Stimulated activated CD8-positive, alpha-beta memory T cell treated with anti-CD3 and anti-CD28 coated beads, Interleukin-7, amount 100 ng/mL, for 4 hours (primary cell): ENCODE data around the gene CA12.

Source experiments
- DNase-seq, 2 donors: peaks; one replicate each; pipeline ENCODE4 v3.0.0-alpha.2; 2020; ENCODE audit warnings: low read depth in 2 of 2

The CA12 gene

GRCh38 chr15:63402498-63403253 lies 21.0 kb upstream of the CA12 start:
- no peak for DNase-seq

- DNase-seq = no peak
Measured at GRCh38 chr15:63401714-63402497, 20.3 kb upstream of the CA12 start.

GRCh38 chr15:63401078-63401477 lies 19.4 kb upstream of the CA12 start:
- no peak for DNase-seq

GRCh38 chr15:63398456-63398855 lies 16.8 kb upstream of the CA12 start:
- no peak for DNase-seq

GRCh38 chr15:63396152-63396928 lies 14.7 kb upstream of the CA12 start:
- DNase-seq = no peak

- DNase-seq = no peak
Measured at GRCh38 chr15:63395730-63396151, 14.1 kb upstream of the CA12 start.

- no peak for DNase-seq
Measured at GRCh38 chr15:63392361-63393009, 10.8 kb upstream of the CA12 start.

- no peak for DNase-seq
Measured at GRCh38 chr15:63391669-63392360, 10.2 kb upstream of the CA12 start.

- DNase-seq = no peak
Measured at GRCh38 chr15:63390689-63391088, 9.0 kb upstream of the CA12 start.

- DNase-seq = no peak
Measured at GRCh38 chr15:63389902-63390670, 8.4 kb upstream of the CA12 start.

GRCh38 chr15:63388511-63388910 lies 6.9 kb upstream of the CA12 start:
- no peak for DNase-seq

- DNase-seq = no peak
Measured at GRCh38 chr15:63387748-63388493, 6.3 kb upstream of the CA12 start.

GRCh38 chr15:63385911-63386531 lies 4.4 kb upstream of the CA12 start:
- no peak for DNase-seq

GRCh38 chr15:63384906-63385305 lies 3.3 kb upstream of the CA12 start:
- DNase-seq = no peak

- DNase-seq = no peak
Measured at GRCh38 chr15:63382966-63383710, 1.5 kb upstream of the CA12 start.

GRCh38 chr15:63380808-63381282 lies 801 bp downstream of the CA12 start:
- no peak for DNase-seq

- no peak for DNase-seq
Measured at GRCh38 chr15:63380151-63380807, 1.4 kb downstream of the CA12 start.
